K562 (cell line): ENCODE measurements around the gene KLK5. TPM values are rescaled to one million over a fixed set of nuclear protein-coding genes. Genes with fewer than 3 reads are reported as not detected.

ENCODE experiments used
- ADNP ChIP-seq: fragments of 200-800 bp; sonication (Bioruptor generic); IDR thresholded peaks from 2 replicates; pipeline ENCODE4 v1.6.1; 2016; ENCODE audit warnings: missing genetic modification characterization, missing compliant biosample characterization
- CXXC5 ChIP-seq: fragments of 250-450 bp; sonication (Bioruptor Pico); IDR thresholded peaks from 2 replicates; pipeline ENCODE4 v1.8.0; 2022; ENCODE audit warnings: inconsistent platforms, mild to moderate bottlenecking, moderate library complexity
- DPF2 ChIP-seq: fragments of 450-650 bp; IDR thresholded peaks from 2 replicates; pipeline ENCODE4 v1.6.1; 2016
- MECOM ChIP-seq: fragments of 250-450 bp; sonication (Bioruptor Pico); IDR thresholded peaks from 2 replicates; pipeline ENCODE4 v1.8.0; 2022; ENCODE audit warnings: inconsistent platforms
- PHTF2 ChIP-seq: fragments of 250-450 bp; sonication (Bioruptor Pico); IDR thresholded peaks from 2 replicates; pipeline ENCODE4 v1.5.0; 2021; ENCODE audit warnings: mild to moderate bottlenecking
- SMARCC2 ChIP-seq: fragments of 450-650 bp; IDR thresholded peaks from 2 replicates; pipeline ENCODE4 v1.6.1; 2017; ENCODE audit warnings: antibody characterized with exemption, moderate library complexity, mild to moderate bottlenecking, low read depth
- TCF3 ChIP-seq: sonication (generic); formaldehyde crosslinking; IDR thresholded peaks from 2 replicates; pipeline ENCODE4 v1.4.0; 2020; ENCODE audit warnings: mild to moderate bottlenecking, missing genetic modification reagents
- TGIF2 ChIP-seq: sonication (generic); formaldehyde crosslinking; IDR thresholded peaks from 2 replicates; pipeline ENCODE4 v1.8.1; 2022; ENCODE audit warnings: mild to moderate bottlenecking, missing genetic modification reagents, moderate library complexity
- WHSC1 ChIP-seq: IDR thresholded peaks from one replicate; pipeline ENCODE4 v1.6.1; 2012; ENCODE audit warnings: low read length, control low read depth, inconsistent platforms
- ZBTB26 ChIP-seq: fragments of 450-650 bp; formaldehyde crosslinking; IDR thresholded peaks from 2 replicates; pipeline ENCODE4 v1.4.0; 2022; ENCODE audit warnings: missing genetic modification characterization
- ZNF224 ChIP-seq: sonication (generic); formaldehyde crosslinking; IDR thresholded peaks from 2 replicates; pipeline ENCODE4 v1.8.0; 2022; ENCODE audit warnings: mild to moderate bottlenecking, missing genetic modification reagents
- ZNF512 ChIP-seq: IDR thresholded peaks from 2 replicates; pipeline ENCODE4 v1.6.1; 2016; ENCODE audit warnings: missing genetic modification characterization, missing compliant biosample characterization
- ZNF586 ChIP-seq: fragments of 450-650 bp; formaldehyde crosslinking; conservative IDR thresholded peaks from 2 replicates; pipeline ENCODE4 v1.4.0; 2020; ENCODE audit warnings: mild to moderate bottlenecking, moderate library complexity
- ZNF609 ChIP-seq: sonication (generic); formaldehyde crosslinking; IDR thresholded peaks from 2 replicates; pipeline ENCODE4 v1.8.1; 2023; ENCODE audit warnings: missing genetic modification reagents, mild to moderate bottlenecking, borderline replicate concordance
- ZNF77 ChIP-seq: fragments of 250-450 bp; sonication (Bioruptor Pico); IDR thresholded peaks from 2 replicates; pipeline ENCODE4 v1.5.0; 2020
- polyA plus RNA-seq, 8 experiments: library from polyadenylated mRNA; depleted of rRNA in 4 of 8; stranded (reverse) in 5 of 8; unstranded in 3 of 8; fragments of >200 nt; fragmentation: Nextera tagmentation in 2 of 8; fragmentation: Illumina TruSeq in 1 of 8; extraction: Ambion mirVana in 2 of 8; extraction: Trizol in 1 of 8; gene quantifications; 2 replicates each; pipeline versions ENCODE4 v1.2.1 to v1.2.3, GENCODE V29; 2011 to 2014; ENCODE audit warnings: inconsistent platforms in 1 of 8, missing spikeins in 1 of 8
- total RNA-seq, 7 experiments: library from RNA; depleted of rRNA in 6 of 7; stranded (reverse); fragments of >200 nt in 6 of 7; fragmentation: Illumina TruSeq in 2 of 7; extraction: Trizol in 2 of 7; gene quantifications; 2 replicates each; pipeline versions ENCODE4 v1.2.1 to v1.2.3, GENCODE V29; 2011 to 2021; ENCODE audit warnings: low replicate concordance in 1 of 7
- TF ChIP-seq, protein P1 (sequence below): fragments of 450-650 bp; IDR thresholded peaks from 2 replicates; pipeline ENCODE4 v1.6.1; 2016; ENCODE audit warnings: missing biosample characterization, missing genetic modification characterization
- TF ChIP-seq, protein P2 (sequence below): conservative IDR thresholded peaks from 2 replicates; pipeline ENCODE4 v1.6.1; 2011; ENCODE audit warnings: low read depth, mild to moderate bottlenecking, low read length; ENCODE audit not compliant: control insufficient read depth

The KLK5 gene
- total and polyA plus RNA-seq, 9 of the 15 experiments (the other 6 are each of a cell fraction or from before 2014, with no cell fraction given) = not detected

DNA sequence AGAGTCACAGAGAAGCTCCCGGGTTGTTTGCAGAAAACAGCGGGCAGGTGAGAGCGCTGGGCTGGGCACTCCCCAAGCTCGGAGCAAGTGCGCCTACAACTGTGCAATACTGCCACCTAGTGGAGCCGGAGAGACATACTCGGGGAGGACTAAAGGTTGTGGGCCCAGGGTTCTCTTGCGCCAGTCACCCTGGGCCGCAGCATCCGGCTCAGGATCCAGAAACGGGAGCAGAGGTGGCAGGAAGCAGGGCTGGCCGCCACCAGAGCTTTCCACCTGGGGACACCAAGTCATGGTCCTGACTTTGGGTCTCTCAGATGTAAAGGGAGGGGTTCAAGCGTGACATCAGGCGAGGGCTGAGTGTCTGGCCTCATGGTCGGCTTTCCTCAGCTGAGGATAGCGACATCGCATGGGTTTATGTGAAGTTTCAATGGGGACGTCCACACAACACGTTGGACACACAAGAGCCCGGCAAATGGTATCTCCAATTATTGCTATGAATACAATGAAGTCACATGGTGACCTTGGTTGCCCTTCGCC is 30.5 kb downstream of the KLK5 start (continued):
- TF ChIP-seq WHSC1 (no peak), ZNF609 (CRISPR knock-in tag) (no peak), ZNF224 (CRISPR knock-in tag) (no peak), PHTF2 (CRISPR knock-in tag) (no peak), SMARCC2 (no peak), ZNF586 (no peak), MECOM (no peak), CXXC5 (CRISPR knock-in tag) (no peak), TCF3 (no peak), ZBTB26 (CRISPR knock-in tag) (no peak), ZNF512 (tag) (no peak), TGIF2 (CRISPR knock-in tag) (no peak), ADNP (tag) (no peak), ZNF77 (no peak), DPF2 (no peak)
- TF ChIP-seq, protein P1, sequence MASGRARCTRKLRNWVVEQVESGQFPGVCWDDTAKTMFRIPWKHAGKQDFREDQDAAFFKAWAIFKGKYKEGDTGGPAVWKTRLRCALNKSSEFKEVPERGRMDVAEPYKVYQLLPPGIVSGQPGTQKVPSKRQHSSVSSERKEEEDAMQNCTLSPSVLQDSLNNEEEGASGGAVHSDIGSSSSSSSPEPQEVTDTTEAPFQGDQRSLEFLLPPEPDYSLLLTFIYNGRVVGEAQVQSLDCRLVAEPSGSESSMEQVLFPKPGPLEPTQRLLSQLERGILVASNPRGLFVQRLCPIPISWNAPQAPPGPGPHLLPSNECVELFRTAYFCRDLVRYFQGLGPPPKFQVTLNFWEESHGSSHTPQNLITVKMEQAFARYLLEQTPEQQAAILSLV (tag) = no peak
- TF ChIP-seq, protein P2, sequence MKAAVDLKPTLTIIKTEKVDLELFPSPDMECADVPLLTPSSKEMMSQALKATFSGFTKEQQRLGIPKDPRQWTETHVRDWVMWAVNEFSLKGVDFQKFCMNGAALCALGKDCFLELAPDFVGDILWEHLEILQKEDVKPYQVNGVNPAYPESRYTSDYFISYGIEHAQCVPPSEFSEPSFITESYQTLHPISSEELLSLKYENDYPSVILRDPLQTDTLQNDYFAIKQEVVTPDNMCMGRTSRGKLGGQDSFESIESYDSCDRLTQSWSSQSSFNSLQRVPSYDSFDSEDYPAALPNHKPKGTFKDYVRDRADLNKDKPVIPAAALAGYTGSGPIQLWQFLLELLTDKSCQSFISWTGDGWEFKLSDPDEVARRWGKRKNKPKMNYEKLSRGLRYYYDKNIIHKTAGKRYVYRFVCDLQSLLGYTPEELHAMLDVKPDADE = no peak
